Fibroblast of lung (primary cell): ENCODE data around the gene NEURL2.

ENCODE experiments used
- CTCF ChIP-seq, 2 donors: IDR thresholded peaks in 1 of 2; conservative IDR thresholded peaks in 1 of 2; 1 replicate in 1 of 2; 2 replicates in 1 of 2; pipeline ENCODE4 v1.5.1; 2011 to 2012; ENCODE audit warnings: low read length in 2 of 2, control low read depth in 1 of 2, inconsistent platforms in 1 of 2, low read depth in 1 of 2, mild to moderate bottlenecking in 1 of 2
- EZH2 ChIP-seq: IDR thresholded peaks from 2 replicates; pipeline ENCODE4 v1.5.1; 2012; ENCODE audit warnings: low read length, control low read depth, mild to moderate bottlenecking; ENCODE audit errors: missing control alignments

GRCh38 chr20:45850238-45850637 is 40.8 kb downstream of the NEURL2 start:
- TF ChIP-seq CTCF (conservative IDR thresholded peaks at IDR 0.05 in 1 of 2, IDR thresholded peaks at IDR 0.05 in 1 of 2; ENCODE audit: low read depth in 1 of 2, low read length in 2 of 2): no peak
- no peak for TF ChIP-seq EZH2
